ENCODE measurements around the gene MAP7D2.
A peak's percentile ranks its signal among the peaks of the same experiment; 100 is the strongest.

The MAP7D2 gene

GRCh38 chrX:20112022-20112774, 4.5 kb downstream of the MAP7D2 start:
- no peak for DNase-seq

DNA sequence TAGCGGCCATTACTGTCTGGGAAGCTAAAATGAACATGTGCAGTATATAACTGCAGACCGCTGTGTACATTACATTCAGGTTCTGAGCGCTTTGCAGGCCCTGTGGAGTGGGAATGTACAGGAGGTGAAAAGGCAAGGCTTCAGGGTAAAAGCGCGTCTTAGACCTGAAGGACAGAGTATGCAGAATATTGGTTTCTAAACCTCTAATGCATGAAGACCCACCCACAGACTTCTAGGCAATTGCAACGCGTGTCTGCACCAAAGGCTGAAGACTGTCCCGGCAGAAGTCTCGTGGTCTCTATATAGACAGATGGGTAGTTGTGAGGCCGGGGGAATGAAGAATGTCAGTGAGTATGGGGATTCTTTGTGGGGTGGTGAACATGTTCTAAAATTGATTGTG, 5.4 kb downstream of the MAP7D2 start:
- DNase-seq, result no peak

DNA sequence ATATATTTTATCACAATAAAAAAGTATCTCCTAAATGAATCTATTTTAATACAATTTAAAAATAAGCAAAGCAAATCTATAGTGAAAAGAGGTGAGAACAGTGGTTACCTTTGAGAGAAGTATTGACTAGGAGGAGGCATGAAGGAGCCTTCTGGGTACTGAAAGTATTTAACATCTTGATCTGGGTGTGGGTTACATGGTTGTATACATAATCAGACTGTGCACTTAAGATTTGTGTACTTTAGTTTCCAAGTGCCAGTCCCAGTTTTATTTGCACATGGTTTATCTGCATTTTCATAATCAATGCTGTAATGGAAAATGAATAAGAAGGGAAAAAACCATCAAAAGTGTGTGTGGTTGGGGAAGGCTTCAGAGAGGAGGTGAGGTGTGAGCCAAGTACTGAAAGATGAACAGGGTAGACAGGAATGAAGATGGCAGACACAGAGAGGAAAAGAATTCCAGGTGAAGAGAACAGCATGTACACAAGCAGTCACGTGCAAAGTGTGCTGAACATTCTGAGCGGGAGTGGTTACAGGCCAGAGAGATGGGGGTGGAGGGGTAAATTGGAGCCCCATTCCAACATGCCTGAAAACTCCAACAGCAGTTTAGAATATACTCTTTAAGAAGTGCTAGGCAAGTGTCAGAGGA, 14.6 kb downstream of the MAP7D2 start:
- DNase-seq, result no peak

DNA sequence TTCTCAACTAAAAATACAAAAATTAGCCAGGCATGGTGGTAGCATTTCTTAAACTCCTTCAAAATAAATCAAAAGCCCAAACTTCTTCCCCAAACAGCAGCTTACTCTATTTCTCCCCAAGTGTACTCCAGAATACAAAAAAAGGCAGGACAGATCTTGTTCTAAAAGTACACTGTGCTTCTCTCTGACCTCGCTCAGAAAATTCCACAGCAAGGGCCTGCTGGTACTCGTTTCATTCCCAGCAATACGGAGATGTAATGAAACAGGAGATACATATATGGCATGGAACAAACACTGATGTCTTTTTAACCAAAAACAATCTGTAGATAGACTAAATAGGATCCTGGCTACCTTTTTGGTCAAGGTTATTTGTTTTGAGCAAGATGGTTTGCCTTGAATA, 25.2 kb downstream of the MAP7D2 start:
- DNase-seq, result no peak

- no peak for DNase-seq
Measured at GRCh38 chrX:20089845-20090244, 26.9 kb downstream of the MAP7D2 start.

GRCh38 chrX:20080277-20080676, 36.4 kb downstream of the MAP7D2 start:
- no peak for DNase-seq

GRCh38 chrX:20071511-20072079, 45.1 kb downstream of the MAP7D2 start:
- DNase-seq, result no peak

GRCh38 chrX:20067709-20068561, 48.8 kb downstream of the MAP7D2 start:
- peak; percentile 12 for DNase-seq

DNA sequence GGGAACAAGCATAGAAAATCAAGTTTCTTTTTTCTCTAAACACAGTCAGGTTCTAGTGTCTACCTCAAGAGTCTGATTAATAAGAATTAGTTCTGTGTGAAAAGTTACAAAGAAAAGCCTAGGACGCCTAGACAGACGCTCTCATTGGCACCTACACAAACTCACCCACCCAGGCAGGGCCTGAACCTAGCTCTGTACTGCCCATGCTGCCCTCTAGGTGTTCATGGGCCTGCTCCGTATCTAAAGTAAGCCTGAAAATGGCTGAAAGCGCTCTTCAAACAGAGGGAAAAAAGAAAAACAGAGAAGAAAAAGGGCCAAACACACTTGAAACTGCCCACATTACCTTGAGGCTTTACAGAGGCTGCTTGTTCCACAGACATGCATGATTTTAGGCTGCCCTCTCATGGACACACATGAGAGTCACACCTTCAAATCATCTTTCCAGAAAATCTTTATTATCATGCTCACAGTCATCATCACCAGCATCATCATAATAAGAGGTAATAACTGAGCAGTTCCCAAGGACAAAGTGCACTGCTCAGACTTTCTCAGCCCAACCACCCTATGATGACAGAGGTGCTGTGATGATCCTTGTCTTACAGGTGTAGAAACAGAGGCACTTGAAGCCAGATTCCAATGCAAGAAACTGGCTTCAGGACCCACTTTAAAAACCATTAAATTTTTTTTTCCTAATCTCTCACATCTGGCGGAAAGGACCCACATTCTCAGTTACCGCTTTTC, 49.6 kb downstream of the MAP7D2 start:
- DNase-seq, result peak; percentile 31

GRCh38 chrX:20063716-20064351, 52.9 kb downstream of the MAP7D2 start:
- no peak for DNase-seq

- no peak for DNase-seq
Measured at GRCh38 chrX:20063153-20063552, 53.6 kb downstream of the MAP7D2 start.

GRCh38 chrX:20061855-20062254, 54.9 kb downstream of the MAP7D2 start:
- no peak for DNase-seq

DNA sequence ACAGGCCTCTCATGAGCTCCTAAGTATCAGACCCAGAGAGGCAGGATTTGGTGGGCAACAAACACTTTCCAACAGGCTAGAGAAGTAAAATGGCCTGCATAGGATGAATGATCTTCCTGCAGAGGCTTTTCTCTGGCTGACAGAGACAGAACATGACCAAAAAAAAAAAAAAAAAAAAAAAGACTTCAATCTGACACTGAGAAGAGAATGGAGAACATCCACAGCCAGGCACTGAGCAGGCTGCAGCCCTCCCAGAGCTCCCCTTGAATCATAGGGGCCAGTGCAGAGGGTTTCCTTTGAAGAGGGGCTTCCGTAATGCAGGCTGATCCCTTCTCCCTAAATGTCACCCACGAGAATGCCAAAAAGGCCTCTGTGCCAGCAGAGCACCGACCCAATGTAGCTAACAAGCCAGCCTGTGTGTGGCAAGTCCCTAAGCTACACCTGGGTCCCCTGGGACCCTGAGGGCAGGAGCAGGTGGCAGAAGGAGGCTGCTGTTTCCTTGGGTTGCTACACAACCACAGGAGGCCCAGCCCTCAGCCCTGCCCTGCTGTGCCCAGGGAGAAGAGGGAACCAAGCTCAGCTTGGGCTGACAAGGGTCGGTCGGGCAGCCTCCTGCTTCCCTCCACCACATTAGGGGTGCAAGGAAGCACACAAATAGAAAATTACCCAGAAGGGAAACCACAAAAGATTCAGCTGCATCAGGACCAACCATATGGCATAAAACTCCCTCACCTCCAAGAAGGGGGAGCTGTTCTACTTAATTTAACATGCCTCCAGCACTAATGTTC, 55.6 kb downstream of the MAP7D2 start:
- no peak for DNase-seq

- DNase-seq, result no peak
Measured at GRCh38 chrX:20059467-20060128, 57.1 kb downstream of the MAP7D2 start.

GRCh38 chrX:20057479-20057878, 59.2 kb downstream of the MAP7D2 start:
- no peak for DNase-seq

DNA sequence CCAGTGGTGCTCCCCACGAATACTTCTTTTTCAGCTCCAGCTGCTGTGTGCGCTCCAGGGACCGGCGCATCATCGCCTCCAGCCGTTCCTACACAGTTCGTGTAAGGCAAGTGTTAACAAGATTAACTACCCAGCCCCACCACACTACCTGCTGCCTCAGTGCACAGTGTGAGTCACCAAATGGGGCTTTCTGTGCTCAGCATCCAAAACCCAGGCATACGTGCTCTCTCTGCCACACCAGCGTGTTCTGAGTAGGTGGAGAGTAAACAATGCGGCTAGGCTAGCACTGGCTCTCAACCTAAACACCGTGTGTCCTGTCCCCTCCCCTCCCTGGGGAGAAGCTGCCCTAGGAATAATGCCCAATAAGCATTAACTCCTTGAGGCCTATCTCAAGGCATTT, 60.0 kb downstream of the MAP7D2 start:
- no peak for DNase-seq

DNA sequence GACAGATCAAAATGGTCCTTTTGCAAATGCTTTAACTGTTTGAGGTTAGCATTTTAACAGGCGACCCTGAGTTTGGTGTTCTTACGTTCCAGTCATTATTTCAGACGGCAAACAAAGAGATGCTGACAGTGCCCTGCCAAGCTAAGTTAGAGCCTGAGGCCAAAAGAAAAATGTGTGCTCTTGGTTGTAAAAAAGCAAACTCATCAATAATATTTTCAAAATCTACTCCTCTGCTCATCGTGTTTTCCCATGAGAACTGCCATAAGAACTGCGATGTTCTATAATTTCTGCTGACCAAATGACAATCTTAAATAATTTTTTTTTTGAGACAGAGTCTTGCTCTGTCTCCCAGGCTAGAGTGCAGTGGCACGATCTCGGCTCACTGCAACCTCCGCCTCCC, 63.2 kb downstream of the MAP7D2 start:
- DNase-seq, result no peak

GRCh38 chrX:20046864-20047263, 69.8 kb downstream of the MAP7D2 start:
- DNase-seq, result no peak

- no peak for DNase-seq
Measured at GRCh38 chrX:20046223-20046622, 70.5 kb downstream of the MAP7D2 start.

DNA sequence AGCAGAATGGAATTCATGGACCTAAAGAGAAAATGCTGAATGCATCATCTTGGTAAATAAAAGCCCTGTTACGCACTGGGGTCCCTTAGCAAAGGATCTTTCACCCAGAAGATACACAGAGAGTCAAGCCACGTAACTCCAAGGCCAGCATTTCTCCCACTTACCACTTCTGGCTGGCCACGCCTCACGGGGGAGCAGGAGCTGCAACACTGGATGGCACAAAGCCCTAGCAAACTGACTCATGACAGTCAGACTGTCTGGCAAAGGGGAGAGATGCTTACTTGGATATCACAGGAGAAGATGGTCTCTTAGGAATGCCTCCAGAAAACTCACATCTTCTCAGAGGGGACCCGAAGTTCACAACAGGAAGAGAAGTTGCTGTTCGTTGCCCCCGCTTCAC, 74.5 kb downstream of the MAP7D2 start:
- no peak for DNase-seq

GRCh38 chrX:20038966-20039365, 77.7 kb downstream of the MAP7D2 start:
- no peak for DNase-seq

Measured in DMS 273 treated with DMSO at 0.1 percent for 48 hours (cell line).